Neutrophil (primary cell): ENCODE data around the gene MTAP.

ENCODE experiments used
- H3K27ac ChIP-seq: fragments of 200-600 bp; sonication (generic); 2 replicates; pipeline ENCODE4 v1.5.1; 2016; ENCODE audit warnings: mild to moderate bottlenecking, moderate library complexity
- H3K27me3 ChIP-seq: fragments of 200-600 bp; sonication (generic); 2 replicates; pipeline ENCODE4 v1.6.0; 2016; ENCODE audit warnings: mild to moderate bottlenecking
- H3K36me3 ChIP-seq: fragments of 200-600 bp; sonication (generic); 2 replicates; pipeline ENCODE4 v1.5.1; 2017
- H3K4me1 ChIP-seq, 2 experiments: fragments of 200-600 bp in 1 of 2; sonication (generic) in 1 of 2; 1 replicate in 1 of 2; 2 replicates in 1 of 2; pipeline versions ENCODE4 v1.5.1 to v1.6.1; 2013 to 2016; ENCODE audit warnings: low read depth in 1 of 2, low read length in 1 of 2, mild to moderate bottlenecking in 1 of 2, moderate library complexity in 1 of 2; ENCODE audit not compliant: control insufficient read depth in 1 of 2, insufficient read depth in 1 of 2
- H3K4me3 ChIP-seq, 2 experiments: fragments of 200-600 bp in 1 of 2; sonication (generic) in 1 of 2; 1 replicate in 1 of 2; 2 replicates in 1 of 2; pipeline ENCODE4 v1.5.1; 2013 to 2016; ENCODE audit warnings: low read depth in 1 of 2, low read length in 1 of 2, mild to moderate bottlenecking in 1 of 2, moderate library complexity in 1 of 2
- H3K9me3 ChIP-seq: fragments of 200-600 bp; sonication (generic); 2 replicates; pipeline ENCODE4 v1.5.1; 2016
- CTCF ChIP-seq: fragments of 200-600 bp; sonication (generic); IDR thresholded peaks from 2 replicates; pipeline ENCODE4 v1.5.1; 2016; ENCODE audit warnings: antibody characterized with exemption

The MTAP gene

GRCh38 chr9:21856301-21857094 lies 54.1 kb downstream of the MTAP start:
- peaks cover 9% of the 10 kb centered on the region for H3K36me3 ChIP-seq
- no peak overlapping the region for H3K27ac ChIP-seq
- H3K4me1 ChIP-seq = peaks cover 0 to 7% of the 10 kb centered on the region in 2 experiments
- H3K9me3 ChIP-seq = no peaks in the 10 kb centered on the region
- H3K4me3 ChIP-seq = no peak overlapping the region
- no peaks in the 10 kb centered on the region for H3K27me3 ChIP-seq
- TF ChIP-seq CTCF = no peak

- Histone ChIP-seq H3K4me3 (no peak overlapping the region), H3K27ac (no peak overlapping the region), H3K4me1 (no peaks in the 10 kb centered on the region), H3K9me3 (no peaks in the 10 kb centered on the region), H3K27me3 (no peaks in the 10 kb centered on the region), H3K36me3 (peaks cover 10% of the 10 kb centered on the region)
- no peak for TF ChIP-seq CTCF
Observed at GRCh38 chr9:21862871-21863270, 60.4 kb downstream of the MTAP start.

- Histone ChIP-seq H3K36me3 (peaks cover 10% of the 10 kb centered on the region), H3K9me3 (no peaks in the 10 kb centered on the region), H3K27me3 (no peaks in the 10 kb centered on the region), H3K4me3 (no peak overlapping the region), H3K4me1 (no peaks in the 10 kb centered on the region), H3K27ac (no peak overlapping the region)
- TF ChIP-seq CTCF = no peak
Observed at GRCh38 chr9:21864505-21864904, 62.1 kb downstream of the MTAP start.

- Histone ChIP-seq H3K36me3 (peaks cover 5% of the 10 kb centered on the region), H3K9me3 (no peaks in the 10 kb centered on the region), H3K4me3 (no peak overlapping the region), H3K27me3 (no peaks in the 10 kb centered on the region), H3K4me1 (no peaks in the 10 kb centered on the region), H3K27ac (no peak overlapping the region)
- no peak for TF ChIP-seq CTCF
Observed at GRCh38 chr9:21866302-21866701, 63.9 kb downstream of the MTAP start.

GRCh38 chr9:21871256-21871975 lies 69.0 kb downstream of the MTAP start:
- TF ChIP-seq CTCF = no peak
- Histone ChIP-seq H3K36me3 (no peaks in the 10 kb centered on the region), H3K9me3 (no peaks in the 10 kb centered on the region), H3K27me3 (no peaks in the 10 kb centered on the region), H3K4me1 (no peaks in the 10 kb centered on the region), H3K4me3 (no peak overlapping the region), H3K27ac (no peak overlapping the region)
